Erythroblast (primary cell): ENCODE measurements around the gene C12orf76.

Experiments
- GATA1 ChIP-seq: IDR thresholded peaks from 2 replicates; pipeline ENCODE4 v1.6.1; 2011; ENCODE audit warnings: low read depth, mild to moderate bottlenecking, control low read depth, low read length, moderate library complexity
- POLR2A ChIP-seq: IDR thresholded peaks from 2 replicates; pipeline ENCODE4 v1.6.1; 2011; ENCODE audit warnings: mild to moderate bottlenecking, low read length

- no peak for TF ChIP-seq POLR2A
- no peak for TF ChIP-seq GATA1
These were observed 23.2 kb upstream of the C12orf76 start for GRCh38 chr12:110071504-110071903.
